Smooth muscle cell (in vitro differentiated cells): ENCODE results near the gene TMEM144. TPM values are rescaled to one million over a fixed set of nuclear protein-coding genes. Genes with fewer than 3 reads are reported as not detected.
A peak's percentile ranks its signal among the peaks of the same experiment; 100 is the strongest.

Experiments
- DNase-seq: peaks from one replicate; lab custom pipeline; 2025; ENCODE audit not compliant: unreplicated experiment; lab: John Stamatoyannopoulos, UW
- H2AFZ ChIP-seq: fragments of 200-600 bp; sonication (generic); 2 replicates; pipeline ENCODE4 v1.6.0; 2016; ENCODE audit warnings: antibody characterized with exemption, low read depth, mild to moderate bottlenecking
- H3F3A ChIP-seq: fragments of 200-600 bp; sonication (generic); 2 replicates; pipeline ENCODE4 v1.6.0; 2017; ENCODE audit warnings: antibody characterized with exemption, low read depth
- H3K27ac ChIP-seq: fragments of 200-600 bp; sonication (generic); 2 replicates; pipeline ENCODE4 v1.5.1; 2016; ENCODE audit warnings: low read depth, mild to moderate bottlenecking
- H3K27me3 ChIP-seq: fragments of 200-600 bp; sonication (generic); 2 replicates; pipeline ENCODE4 v1.6.1; 2016; ENCODE audit warnings: low read depth, mild to moderate bottlenecking
- H3K36me3 ChIP-seq: fragments of 200-600 bp; sonication (generic); 2 replicates; pipeline ENCODE4 v1.5.1; 2016; ENCODE audit warnings: low read depth
- H3K4me1 ChIP-seq: fragments of 200-600 bp; sonication (generic); 2 replicates; pipeline ENCODE4 v1.5.1; 2016; ENCODE audit warnings: low read depth
- H3K4me2 ChIP-seq: fragments of 200-600 bp; sonication (generic); 2 replicates; pipeline ENCODE4 v1.6.0; 2016; ENCODE audit warnings: mild to moderate bottlenecking
- H3K4me3 ChIP-seq: fragments of 200-600 bp; sonication (generic); 2 replicates; pipeline ENCODE4 v1.5.1; 2016; ENCODE audit warnings: mild to moderate bottlenecking
- H3K79me2 ChIP-seq: fragments of 200-600 bp; sonication (generic); 2 replicates; pipeline ENCODE4 v1.6.0; 2016; ENCODE audit warnings: low read depth, mild to moderate bottlenecking
- H3K9ac ChIP-seq: fragments of 200-600 bp; sonication (generic); 2 replicates; pipeline ENCODE4 v1.6.0; 2016; ENCODE audit warnings: low read depth
- H3K9me3 ChIP-seq: fragments of 200-600 bp; sonication (generic); replicated peaks from 2 replicates; pipeline ENCODE4 v1.5.1; 2016; ENCODE audit warnings: low read depth
- H4K20me1 ChIP-seq: fragments of 200-600 bp; sonication (generic); 2 replicates; pipeline ENCODE4 v1.6.0; 2016; ENCODE audit warnings: low read depth
- CTCF ChIP-seq: fragments of 200-600 bp; sonication (generic); IDR thresholded peaks from 2 replicates; pipeline ENCODE4 v1.5.1; 2017; ENCODE audit warnings: borderline replicate concordance, mild to moderate bottlenecking, antibody characterized with exemption; ENCODE audit not compliant: insufficient read depth, poor library complexity, severe bottlenecking
- WGBS: methylation state at CpG from one replicate; pipeline ENCODE4 v1.1.7; 2016; ENCODE audit warnings: low lambda C conversion rate; 5-methylcytosine and 5-hydroxymethylcytosine counted together
- polyA plus RNA-seq: library from polyadenylated mRNA; unstranded; fragments of >200 nt; fragmentation: Nextera tagmentation; extraction: Ambion mirVana; gene quantifications from 2 replicates; pipeline ENCODE4 v1.2.1, GENCODE V29; 2016
- total RNA-seq: library from RNA; depleted of rRNA; stranded (reverse); fragments of >200 nt; gene quantifications from 2 replicates; pipeline ENCODE4 v1.2.3, GENCODE V29; 2014

TMEM144 gene
- total and polyA plus RNA-seq, 2 experiments from 2014 or later: 0.48 to 4.4 TPM

GRCh38 chr4:158203436-158203835 is 6.8 kb upstream of the TMEM144 start:
- no peak overlapping the region for H2AFZ ChIP-seq
- H3K9ac ChIP-seq: no peak overlapping the region
- H4K20me1 ChIP-seq: no peaks in the 10 kb centered on the region
- H3K4me2 ChIP-seq: no peak overlapping the region
- H3K79me2 ChIP-seq: no peaks in the 10 kb centered on the region
- no peak for TF ChIP-seq CTCF
- H3K27ac ChIP-seq: no peak overlapping the region
- H3K9me3 ChIP-seq: no peaks in the 10 kb centered on the region
- H3K27me3 ChIP-seq: no peaks in the 10 kb centered on the region
- 87% methylated on average over 2 of the region's 2 CpGs for WGBS
- H3K4me3 ChIP-seq: no peak overlapping the region
- DNase-seq: no peak
- no peaks in the 10 kb centered on the region for H3K36me3 ChIP-seq
- H3K4me1 ChIP-seq: no peaks in the 10 kb centered on the region
- no peaks in the 10 kb centered on the region for H3F3A ChIP-seq

- TF ChIP-seq CTCF: no peak
- Histone ChIP-seq H3K4me2 (no peak overlapping the region), H3K4me1 (no peaks in the 10 kb centered on the region), H4K20me1 (no peaks in the 10 kb centered on the region), H3K9ac (no peak overlapping the region), H3K27me3 (no peaks in the 10 kb centered on the region), H3K9me3 (no peaks in the 10 kb centered on the region), H3F3A (no peaks in the 10 kb centered on the region), H2AFZ (no peak overlapping the region), H3K79me2 (no peaks in the 10 kb centered on the region), H3K27ac (no peak overlapping the region), H3K4me3 (no peak overlapping the region), H3K36me3 (no peaks in the 10 kb centered on the region)
- DNase-seq: no peak
- 96% methylated on average over 3 of the region's 3 CpGs for WGBS
These were observed 6.4 kb upstream of the TMEM144 start for GRCh38 chr4:158203929-158204328.

GRCh38 chr4:158208963-158209640 is 1.2 kb upstream of the TMEM144 start:
- 91% methylated on average over 5 of the region's 5 CpGs for WGBS
- no peak for DNase-seq
- Histone ChIP-seq H3K4me3 (no peak overlapping the region), H2AFZ (peak overlapping the region; percentile 68), H4K20me1 (no peaks in the 10 kb centered on the region), H3K9me3 (no peaks in the 10 kb centered on the region), H3K36me3 (no peaks in the 10 kb centered on the region), H3K4me2 (no peak overlapping the region), H3K79me2 (no peaks in the 10 kb centered on the region), H3K4me1 (peaks cover 8% of the 10 kb centered on the region), H3K27me3 (no peaks in the 10 kb centered on the region), H3F3A (no peaks in the 10 kb centered on the region), H3K9ac (no peak overlapping the region), H3K27ac (peak overlapping the region; percentile 29)
- no peak for TF ChIP-seq CTCF

GRCh38 chr4:158211222-158211621 is 936 bp downstream of the TMEM144 start:
- no peak overlapping the region for H3K9ac ChIP-seq
- peak overlapping the region; percentile 95 for H2AFZ ChIP-seq
- peak overlapping the region; percentile 73 for H3K27ac ChIP-seq

More at GRCh38 chr4:158211222-158211621, 936 bp downstream of the TMEM144 start:
- no peaks in the 10 kb centered on the region for H3F3A ChIP-seq
- H3K4me3 ChIP-seq: peak overlapping the region; percentile 66
- peaks cover 8% of the 10 kb centered on the region for H3K4me1 ChIP-seq
- no peaks in the 10 kb centered on the region for H4K20me1 ChIP-seq
- TF ChIP-seq CTCF: no peak
- 62% methylated on average over 3 of the region's 3 CpGs for WGBS
- H3K79me2 ChIP-seq: no peaks in the 10 kb centered on the region
- no peaks in the 10 kb centered on the region for H3K9me3 ChIP-seq
- no peaks in the 10 kb centered on the region for H3K36me3 ChIP-seq
- H3K27me3 ChIP-seq: no peaks in the 10 kb centered on the region
- DNase-seq: no peak
- peak overlapping the region; percentile 89 for H3K4me2 ChIP-seq
